Body of pancreas (tissue), 4 donors: ENCODE measurements around the gene CCR6. TPM values are rescaled to one million over a fixed set of nuclear protein-coding genes. Genes with fewer than 3 reads are reported as not detected.

Experiments
- ATAC-seq: fragments of 150-250 bp; one replicate; pipeline ENCODE4 v1.9.1; 2016
- DNase-seq, 4 donors: peaks; one replicate each; pipeline ENCODE4 v3.0.0-alpha.2; 2019
- H3K27ac ChIP-seq, 4 donors: fragments of 200-600 bp; sonication (generic); 1 replicate in 3 of 4; 2 replicates in 1 of 4; pipeline versions ENCODE4 v1.5.1 to v1.6.1; 2016 to 2019; ENCODE audit warnings: mild to moderate bottlenecking in 1 of 4, mixed read lengths in 1 of 4, moderate library complexity in 1 of 4
- H3K27me3 ChIP-seq, 2 donors: fragments of 200-600 bp; sonication (generic); one replicate each; pipeline ENCODE4 v1.6.0; 2016; ENCODE audit warnings: mild to moderate bottlenecking in 1 of 2
- H3K36me3 ChIP-seq, 2 donors: fragments of 200-600 bp; sonication (generic); replicated peaks in 1 of 2; 2 replicates each; pipeline ENCODE4 v1.5.1; 2016; ENCODE audit warnings: low read depth in 2 of 2; ENCODE audit not compliant: insufficient read depth in 1 of 2
- H3K4me1 ChIP-seq: fragments of 200-600 bp; sonication (generic); one replicate; pipeline ENCODE4 v1.6.0; 2016
- H3K4me3 ChIP-seq, 2 donors: fragments of 200-600 bp; sonication (generic); 1 replicate in 1 of 2; 2 replicates in 1 of 2; pipeline ENCODE4 v1.5.1; 2016 to 2019
- H3K9me3 ChIP-seq, 3 donors: fragments of 200-600 bp; sonication (generic); 1 replicate in 2 of 3; 2 replicates in 1 of 3; pipeline ENCODE4 v1.5.1; 2016
- CTCF ChIP-seq, 7 experiments: fragments of 450-650 bp in 4 of 7; fragments of 200-600 bp in 3 of 7; sonication (generic) in 3 of 7; IDR thresholded peaks; one replicate each; pipeline ENCODE4 v1.5.1; 2016 to 2019; ENCODE audit warnings: antibody characterized with exemption in 7 of 7
- POLR2A ChIP-seq, 3 donors: fragments of 450-650 bp; IDR thresholded peaks; one replicate each; pipeline ENCODE4 v1.6.1; 2016; ENCODE audit warnings: antibody characterized with exemption in 3 of 3, mild to moderate bottlenecking in 2 of 3
- WGBS, 2 donors: methylation state at CpG; one replicate each; pipeline ENCODE4 v1.1.5; 2017; 5-methylcytosine and 5-hydroxymethylcytosine counted together
- intact Hi-C: fragments of 100-400 bp; cut with DNase I; formaldehyde crosslinking; loops from one replicate; pipeline ENCODE4 v1.15.1; 2023
- total RNA-seq, 2 donors: library from RNA; depleted of rRNA; stranded (reverse); fragments of >200 nt; gene quantifications; one replicate each; pipeline ENCODE4 v1.1.0, GENCODE V29; 2016

The CCR6 gene
- total RNA-seq, 2 donors from 2014 or later: not detected

GRCh38 chr6:167113935-167114910, 8.7 kb upstream of the CCR6 start:
- no peaks in the 10 kb centered on the region for H3K27me3 ChIP-seq
- H3K4me3 ChIP-seq: no peak overlapping the region
- H3K9me3 ChIP-seq: no peaks in the 10 kb centered on the region
- H3K4me1 ChIP-seq: no peaks in the 10 kb centered on the region
- no peak for DNase-seq
- 65% methylated on average over 25 of the region's 25 CpGs for WGBS, 2 donors
- no peak overlapping the region for H3K27ac ChIP-seq
- TF ChIP-seq POLR2A (IDR thresholded peaks at IDR 0.05): no peak
- no peak for TF ChIP-seq CTCF (IDR thresholded peaks at IDR 0.05)
- ATAC-seq: no peak
- H3K36me3 ChIP-seq: no peaks in the 10 kb centered on the region
- intact Hi-C loops: no loop called here

- WGBS, 2 donors: 70 to 74% methylated on average over 10 of the region's 10 CpGs
- DNase-seq (no peak), ATAC-seq (no peak)
- Histone ChIP-seq H3K27ac (no peak overlapping the region), H3K36me3 (no peaks in the 10 kb centered on the region), H3K27me3 (no peaks in the 10 kb centered on the region), H3K9me3 (no peaks in the 10 kb centered on the region), H3K4me3 (no peak overlapping the region), H3K4me1 (no peaks in the 10 kb centered on the region)
- intact Hi-C loops: no loop called here
- TF ChIP-seq CTCF (IDR thresholded peaks at IDR 0.05): no peak
- TF ChIP-seq POLR2A (IDR thresholded peaks at IDR 0.05): no peak
Measured at GRCh38 chr6:167115054-167115453, 7.8 kb upstream of the CCR6 start.

- Histone ChIP-seq H3K9me3 (no peaks in the 10 kb centered on the region), H3K27me3 (no peaks in the 10 kb centered on the region), H3K36me3 (no peaks in the 10 kb centered on the region), H3K4me1 (no peaks in the 10 kb centered on the region), H3K4me3 (no peak overlapping the region), H3K27ac (no peak overlapping the region)
- no peak for TF ChIP-seq CTCF (IDR thresholded peaks at IDR 0.05)
- no peak for TF ChIP-seq POLR2A (IDR thresholded peaks at IDR 0.05)
- no peak for ATAC-seq
- 45 to 53% methylated on average over 25 of the region's 25 CpGs for whole genome bisulfite sequencing, 2 donors
- intact Hi-C loops: no loop called here
- peak in 3 of 4 donors; percentile 12 to 48 (median 25) for DNase-seq
Measured at GRCh38 chr6:167116109-167116837, 6.6 kb upstream of the CCR6 start.

GRCh38 chr6:167116838-167117228, 6.1 kb upstream of the CCR6 start:
- Histone ChIP-seq H3K4me1 (no peaks in the 10 kb centered on the region), H3K27ac (no peak overlapping the region), H3K27me3 (no peaks in the 10 kb centered on the region), H3K36me3 (no peaks in the 10 kb centered on the region), H3K4me3 (no peak overlapping the region), H3K9me3 (no peaks in the 10 kb centered on the region)
- intact Hi-C loops: no loop called here
- 61 to 72% methylated on average over 14 of the region's 14 CpGs for WGBS, 2 donors
- TF ChIP-seq POLR2A (IDR thresholded peaks at IDR 0.05): no peak
- TF ChIP-seq CTCF (IDR thresholded peaks at IDR 0.05): no peak
- DNase-seq (no peak), ATAC-seq (no peak)
